Common myeloid progenitor, CD34-positive (primary cell): ENCODE data around the gene ZNF132.

Source experiments
- CTCF ChIA-PET: fragments of 350-600 bp; sonication (Branson Sonifier 250); formaldehyde crosslinking; loops from one replicate; lab custom pipeline; 2021; ENCODE audit warnings: antibody characterized with exemption; lab: Charles Lee
- POLR2A ChIA-PET: fragments of 350-600 bp; sonication (Branson Sonifier 250); formaldehyde crosslinking; loops from one replicate; lab custom pipeline; 2021; ENCODE audit warnings: antibody characterized with exemption; lab: Charles Lee
- DNase-seq, 3 donors: peaks; one replicate each; pipeline versions ENCODE4 v3.0.0 to v3.0.0-alpha.2; 2013
- H3K27ac ChIP-seq, 2 experiments: 1 replicate in 1 of 2; 2 replicates in 1 of 2; pipeline ENCODE4 v1.7.0; 2013; ENCODE audit warnings: inconsistent platforms in 2 of 2, low read length in 2 of 2, mild to moderate bottlenecking in 2 of 2, low read depth in 1 of 2, moderate library complexity in 1 of 2; ENCODE audit not compliant: severe bottlenecking in 2 of 2, insufficient read depth in 1 of 2, poor library complexity in 1 of 2
- H3K27me3 ChIP-seq, 5 experiments: replicated peaks in 2 of 5; 1 replicate in 3 of 5; 2 replicates in 2 of 5; pipeline versions ENCODE4 v1.6.1 to v1.7.0; 2013; ENCODE audit warnings: low read length in 4 of 5, mild to moderate bottlenecking in 2 of 5, moderate library complexity in 2 of 5, inconsistent platforms in 1 of 5; ENCODE audit not compliant: insufficient read depth in 5 of 5, control insufficient read depth in 4 of 5
- H3K36me3 ChIP-seq, 4 experiments: 1 replicate in 2 of 4; 2 replicates in 2 of 4; pipeline versions ENCODE4 v1.6.1 to v1.7.0; 2013; ENCODE audit warnings: low read length in 3 of 4, control low read depth in 1 of 4, mild to moderate bottlenecking in 1 of 4; ENCODE audit not compliant: control insufficient read depth in 4 of 4, insufficient read depth in 4 of 4
- H3K4me1 ChIP-seq, 4 experiments: 1 replicate in 3 of 4; 2 replicates in 1 of 4; pipeline versions ENCODE4 v1.6.1 to v1.7.1; 2013; ENCODE audit warnings: low read length in 3 of 4, mild to moderate bottlenecking in 3 of 4, control low read depth in 1 of 4, inconsistent platforms in 1 of 4, moderate library complexity in 1 of 4; ENCODE audit not compliant: control insufficient read depth in 4 of 4, insufficient read depth in 4 of 4; ENCODE audit errors: control extremely low read depth in 1 of 4
- H3K4me3 ChIP-seq, 7 experiments: 1 replicate in 4 of 7; 2 replicates in 3 of 7; pipeline versions ENCODE4 v1.5.1 to v1.7.0; 2013; ENCODE audit warnings: mild to moderate bottlenecking in 7 of 7, low read length in 6 of 7, moderate library complexity in 6 of 7, inconsistent platforms in 2 of 7, low read depth in 2 of 7, control low read depth in 1 of 7; ENCODE audit not compliant: insufficient read depth in 4 of 7, control insufficient read depth in 1 of 7; ENCODE audit errors: extremely low read depth in 1 of 7
- H3K9me3 ChIP-seq, 5 experiments: 1 replicate in 4 of 5; 2 replicates in 1 of 5; pipeline versions ENCODE4 v1.6.1 to v1.7.1; 2013; ENCODE audit warnings: low read length in 4 of 5, mild to moderate bottlenecking in 2 of 5, inconsistent platforms in 1 of 5, low read depth in 1 of 5, moderate library complexity in 1 of 5; ENCODE audit not compliant: control insufficient read depth in 4 of 5, insufficient read depth in 2 of 5; ENCODE audit errors: control extremely low read depth in 1 of 5
- WGBS: methylation state at CpG from one replicate; pipeline ENCODE4 v1.1.5; 2013; ENCODE audit not compliant: insufficient coverage; 5-methylcytosine and 5-hydroxymethylcytosine counted together

The ZNF132 gene

GRCh38 chr19:58397533-58398037 lies 42.4 kb downstream of the ZNF132 start:
- WGBS: 77% methylated on average over 4 of the region's 7 CpGs
- peaks cover 0 to 26% (median 19%) of the 10 kb centered on the region in 4 experiments for H3K4me1 ChIP-seq
- H3K27ac ChIP-seq: no peak overlapping the region
- no peak overlapping the region for H3K4me3 ChIP-seq
- H3K36me3 ChIP-seq: peaks cover 0 to 32% (median 22%) of the 10 kb centered on the region in 4 experiments
- CTCF ChIA-PET: no interaction called here
- H3K9me3 ChIP-seq: no peaks in the 10 kb centered on the region
- peaks cover 0 to 37% (median 16%) of the 10 kb centered on the region in 5 experiments for H3K27me3 ChIP-seq
- no peak for DNase-seq
- POLR2A ChIA-PET: no interaction called here

GRCh38 chr19:58396691-58397532 lies 43.0 kb downstream of the ZNF132 start:
- Histone ChIP-seq H3K4me3 (peak overlapping the region in 2 of 7 experiments; percentile 33 to 53), H3K36me3 (peaks cover 0 to 35% (median 25%) of the 10 kb centered on the region in 4 experiments), H3K9me3 (no peaks in the 10 kb centered on the region), H3K27ac (no peak overlapping the region), H3K27me3 (peaks cover 0 to 37% (median 16%) of the 10 kb centered on the region in 5 experiments), H3K4me1 (peaks cover 0 to 23% (median 15%) of the 10 kb centered on the region in 4 experiments)
- ChIA-PET CTCF (no interaction called here), POLR2A (no interaction called here)
- DNase-seq: peak in 1 of 3 donors; percentile 24
- 34% methylated on average over 58 of the region's 58 CpGs for WGBS

DNA sequence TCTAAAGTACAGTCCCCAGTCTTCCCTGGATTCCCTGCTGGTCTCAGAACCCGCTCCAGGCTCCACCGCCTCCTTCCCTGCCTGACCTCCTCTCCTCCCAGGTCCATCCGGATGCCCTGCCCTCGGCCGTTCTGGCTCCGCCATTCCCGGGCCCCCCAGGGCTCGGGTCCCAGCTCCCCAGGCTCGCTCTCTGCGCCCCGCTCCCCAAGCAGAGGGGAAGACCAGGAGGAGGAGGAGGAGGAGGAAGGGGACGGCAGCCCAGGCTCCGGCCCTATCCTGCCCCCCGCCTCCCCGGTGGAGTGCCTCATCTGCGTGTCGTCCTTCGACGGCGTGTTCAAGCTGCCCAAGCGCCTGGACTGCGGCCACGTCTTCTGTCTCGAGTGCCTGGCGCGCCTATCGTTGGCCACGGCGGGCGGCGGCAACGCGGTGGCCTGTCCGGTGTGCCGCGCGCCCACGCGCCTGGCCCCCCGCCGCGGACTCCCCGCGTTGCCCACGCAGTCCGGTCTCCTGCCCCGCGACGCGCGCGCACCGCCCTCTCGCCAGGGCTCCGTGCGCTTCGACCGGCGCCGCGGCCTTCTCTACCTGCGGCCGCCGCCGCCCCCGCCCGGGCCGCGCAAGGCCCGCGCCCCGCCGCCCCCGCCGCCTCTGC lies 43.9 kb downstream of the ZNF132 start:
- no peak overlapping the region for H3K27ac ChIP-seq
- H3K27me3 ChIP-seq: peaks cover 0 to 37% (median 16%) of the 10 kb centered on the region in 5 experiments
- WGBS: 4% methylated on average over 53 of the region's 75 CpGs
- H3K4me3 ChIP-seq: peak overlapping the region in 3 of 7 experiments; percentile 28 to 53 (median 48)
- ChIA-PET POLR2A (no interaction called here), CTCF (no interaction called here)
- H3K9me3 ChIP-seq: no peaks in the 10 kb centered on the region
- no peak for DNase-seq
- H3K4me1 ChIP-seq: peaks cover 0 to 21% (median 13%) of the 10 kb centered on the region in 4 experiments
- H3K36me3 ChIP-seq: peaks cover 0 to 42% (median 28%) of the 10 kb centered on the region in 4 experiments

- H3K4me3 ChIP-seq: peak within 1 kb of the TSS in 3 of 7 experiments; percentile 28 to 53 (median 48)
- H3K27me3 ChIP-seq: peaks cover 0 to 37% (median 16%) of the 10 kb centered on the region in 5 experiments
- H3K4me1 ChIP-seq: peaks cover 0 to 15% (median 7%) of the 10 kb centered on the region in 4 experiments
- no peak for DNase-seq
- no peak within 1 kb of the TSS for H3K27ac ChIP-seq
- H3K9me3 ChIP-seq: no peaks in the 10 kb centered on the region
- H3K36me3 ChIP-seq: peaks cover 0 to 48% (median 32%) of the 10 kb centered on the region in 4 experiments
- POLR2A ChIA-PET: no interaction called here
- WGBS: 60% methylated on average over 17 of the region's 21 CpGs
- CTCF ChIA-PET: interaction anchor here (0.9 kb wide), 1 partner anchor 11 kb away, joined by 4 read pairs; no protein-coding TSS in a partner anchor
Observed at GRCh38 chr19:58395220-58395978, 44.6 kb downstream of the ZNF132 start, which contains the start of gene RNF225. Gene RNF225, plus strand, starts transcription at chr19:58395656. Its CDS starts 434 bp downstream, at chr19:58396090.

DNA sequence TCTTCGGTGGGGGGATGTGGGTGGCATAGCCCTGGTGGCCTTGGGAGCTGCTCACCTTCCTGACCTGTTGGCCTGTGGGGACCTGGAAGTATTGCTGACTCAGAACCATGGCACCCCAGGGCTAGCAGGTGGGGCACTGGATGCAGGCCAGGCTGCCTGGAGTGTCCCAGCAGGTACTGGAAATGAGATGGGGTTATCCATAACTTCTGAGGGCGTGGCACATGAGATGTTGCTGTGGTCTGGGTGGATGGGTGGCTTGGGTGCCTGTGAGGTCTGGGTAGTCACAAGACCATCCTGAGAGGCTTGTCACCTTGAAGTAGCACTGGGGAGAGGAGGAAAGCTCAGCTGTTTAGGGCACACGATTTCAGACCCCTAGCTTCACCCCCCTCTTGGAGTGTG lies 45.1 kb downstream of the ZNF132 start:
- Histone ChIP-seq H3K9me3 (no peaks in the 10 kb centered on the region), H3K27me3 (peaks cover 0 to 37% (median 16%) of the 10 kb centered on the region in 5 experiments), H3K36me3 (peaks cover 0 to 48% (median 32%) of the 10 kb centered on the region in 4 experiments), H3K4me1 (peaks cover 0 to 17% (median 6%) of the 10 kb centered on the region in 4 experiments), H3K27ac (no peak overlapping the region), H3K4me3 (no peak overlapping the region)
- no peak for DNase-seq
- 86% methylated on average over 1 of the region's 3 CpGs for WGBS
- ChIA-PET CTCF (interaction anchor here (0.9 kb wide), 1 partner anchor 12 kb away, joined by 4 read pairs; no protein-coding TSS in a partner anchor), POLR2A (no interaction called here)

DNA sequence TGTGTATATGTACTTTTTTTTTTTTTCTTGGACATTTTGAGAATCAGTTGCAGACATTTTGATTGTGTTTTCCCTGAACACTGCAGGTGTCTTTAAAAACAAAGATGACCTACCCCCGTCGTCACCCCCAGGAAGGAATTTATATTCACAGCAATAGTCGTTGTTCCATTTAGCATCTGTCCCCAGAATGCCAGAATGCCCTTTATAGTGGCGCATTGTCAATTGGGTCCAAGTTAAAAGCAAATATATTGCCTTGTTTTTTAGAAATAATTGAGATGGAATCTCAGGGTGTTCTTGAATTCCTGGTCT lies 46.3 kb downstream of the ZNF132 start:
- H3K9me3 ChIP-seq: no peaks in the 10 kb centered on the region
- POLR2A ChIA-PET: no interaction called here

More for the DNA sequence above, 46.3 kb downstream of the ZNF132 start:
- Histone ChIP-seq H3K36me3 (peaks cover 0 to 55% (median 36%) of the 10 kb centered on the region in 4 experiments), H3K27ac (no peak overlapping the region), H3K27me3 (peaks cover 0 to 37% (median 13%) of the 10 kb centered on the region in 5 experiments), H3K4me1 (peaks cover 0 to 18% (median 8%) of the 10 kb centered on the region in 4 experiments), H3K4me3 (no peak overlapping the region)
- no peak for DNase-seq
- 95% methylated on average over 4 of the region's 4 CpGs for WGBS
- CTCF ChIA-PET: no interaction called here
